HepG2 (cell line): ENCODE measurements around the gene RCC2.

ENCODE experiments used
- CTCF ChIP-seq: sonication (generic); formaldehyde crosslinking; IDR thresholded peaks from 2 replicates; pipeline ENCODE4 v1.5.0; 2020; ENCODE audit warnings: mild to moderate bottlenecking, missing genetic modification reagents, moderate library complexity
- HCFC1 ChIP-seq: fragments of 150-350 bp; IDR thresholded peaks from 2 replicates; pipeline ENCODE4 v1.6.1; 2014; ENCODE audit warnings: low read depth, low read length
- POLR2AphosphoS5 ChIP-seq: IDR thresholded peaks from 2 replicates; pipeline ENCODE4 v1.6.1; 2012; ENCODE audit warnings: low read depth, low read length
- ZNF264 ChIP-seq: sonication (generic); formaldehyde crosslinking; IDR thresholded peaks from 2 replicates; pipeline ENCODE4 v1.4.0; 2020; ENCODE audit warnings: missing genetic modification reagents

DNA sequence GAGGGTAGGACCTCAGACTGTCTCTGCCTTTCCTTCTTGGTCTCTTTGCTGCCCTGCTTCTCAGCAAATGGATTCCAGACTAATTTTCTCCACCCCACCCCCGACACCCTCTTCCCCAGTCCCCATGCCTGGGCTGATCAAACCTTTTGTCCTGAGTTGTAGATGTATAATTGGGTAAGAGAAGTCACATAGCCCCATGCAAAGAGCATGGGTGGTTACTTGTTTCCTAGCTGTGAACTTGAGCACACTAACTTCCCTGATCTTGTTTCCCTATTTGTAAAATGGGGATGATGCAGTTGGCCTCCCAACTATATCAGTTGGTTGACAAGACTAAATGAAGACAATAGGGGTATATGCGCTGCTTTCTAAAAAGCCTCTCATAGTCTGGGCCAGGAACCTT is 58.3 kb downstream of the RCC2 start:
- TF ChIP-seq HCFC1 (no peak), POLR2AphosphoS5 (no peak), ZNF264 (CRISPR knock-in tag) (no peak), CTCF (CRISPR knock-in tag) (no peak)
